H1 (cell line): ENCODE results near the gene ATP5F1C. TPM values are rescaled to one million over a fixed set of nuclear protein-coding genes. Genes with fewer than 3 reads are reported as not detected.
A peak's percentile ranks its signal among the peaks of the same experiment; 100 is the strongest.

Source experiments
- CTCF ChIA-PET: fragments of 300-600 bp; sonication (Branson Sonifier 250); formaldehyde crosslinking; loops from one replicate; lab custom pipeline; 2021; ENCODE audit not compliant: partially characterized antibody; lab: Charles Lee
- POLR2A ChIA-PET: fragments of 300-600 bp; sonication (Branson Sonifier 250); formaldehyde crosslinking; loops from one replicate; lab custom pipeline; 2021; ENCODE audit warnings: inconsistent platforms; ENCODE audit not compliant: partially characterized antibody; lab: Charles Lee
- DNase-seq, 2 experiments: peaks; one replicate each; pipeline versions ENCODE4 v3.0.0 to v3.0.0-alpha.2; 2010 to 2022; ENCODE audit warnings: low spot score in 2 of 2, low read depth in 1 of 2, mixed read lengths in 1 of 2
- FAIRE-seq: peaks from 2 replicates; lab custom pipeline; 2011; peaks lifted over from hg19 to GRCh38; lab: Jason Lieb, UNC
- H2AFZ ChIP-seq: 2 replicates; pipeline ENCODE4 v1.8.1; 2012; ENCODE audit warnings: low read length, inconsistent platforms
- H2AK5ac ChIP-seq: 2 replicates; pipeline ENCODE4 v1.6.1; 2013; ENCODE audit warnings: low read depth, low read length
- H2BK120ac ChIP-seq: replicated peaks from 2 replicates; pipeline ENCODE3; 2013; ENCODE audit warnings: low read depth, low read length, inconsistent platforms
- H2BK12ac ChIP-seq: 2 replicates; pipeline ENCODE4 v1.6.1; 2013; ENCODE audit warnings: low read depth, low read length
- H2BK15ac ChIP-seq: 2 replicates; pipeline ENCODE4 v1.6.1; 2013; ENCODE audit warnings: low read length
- H2BK20ac ChIP-seq: 2 replicates; pipeline ENCODE4 v1.6.1; 2013; ENCODE audit warnings: low read length
- H2BK5ac ChIP-seq: 2 replicates; pipeline ENCODE4 v1.6.1; 2013; ENCODE audit warnings: low read depth, low read length
- H3K14ac ChIP-seq: 2 replicates; pipeline ENCODE4 v1.6.1; 2013; ENCODE audit warnings: inconsistent platforms; ENCODE audit not compliant: insufficient read length
- H3K18ac ChIP-seq: 2 replicates; pipeline ENCODE4 v1.6.1; 2013; ENCODE audit warnings: low read length; ENCODE audit errors: extremely low read depth
- H3K23ac ChIP-seq: 2 replicates; pipeline ENCODE4 v1.6.1; 2013; ENCODE audit warnings: inconsistent platforms; ENCODE audit not compliant: insufficient read length
- H3K23me2 ChIP-seq: 2 replicates; pipeline ENCODE4 v1.6.1; 2013; ENCODE audit warnings: low read depth, low read length
- H3K27ac ChIP-seq: 2 replicates; pipeline ENCODE4 v1.6.1; 2011; ENCODE audit warnings: low read depth, low read length, inconsistent platforms
- H3K27me3 ChIP-seq, 4 experiments: replicated peaks in 1 of 4; 1 replicate in 1 of 4; 2 replicates in 3 of 4; pipeline versions ENCODE4 v1.6.1 to v1.8.1; 2011 to 2013; ENCODE audit warnings: low read length in 3 of 4, mild to moderate bottlenecking in 3 of 4, inconsistent platforms in 2 of 4, mixed read lengths in 2 of 4, moderate library complexity in 1 of 4; ENCODE audit not compliant: control insufficient read depth in 3 of 4, insufficient read depth in 3 of 4; ENCODE audit errors: extremely low read depth in 1 of 4
- H3K36me3 ChIP-seq, 4 experiments: 2 replicates each; pipeline versions ENCODE4 v1.6.1 to v1.8.1; 2011 to 2013; ENCODE audit warnings: mild to moderate bottlenecking in 4 of 4, low read length in 3 of 4, moderate library complexity in 2 of 4, control low read depth in 1 of 4, inconsistent platforms in 1 of 4; ENCODE audit not compliant: insufficient read depth in 4 of 4, control insufficient read depth in 2 of 4
- H3K4ac ChIP-seq: replicated peaks from 2 replicates; pipeline ENCODE3; 2013; ENCODE audit warnings: low read length, low read depth, mixed read lengths, inconsistent platforms; ENCODE audit not compliant: insufficient read length
- H3K4me1 ChIP-seq, 4 experiments: replicated peaks in 1 of 4; 1 replicate in 1 of 4; 2 replicates in 3 of 4; pipeline versions ENCODE4 v1.6.1 to v1.8.1; 2011 to 2013; ENCODE audit warnings: low read length in 3 of 4, inconsistent platforms in 2 of 4, mixed read lengths in 1 of 4; ENCODE audit not compliant: insufficient read depth in 4 of 4, control insufficient read depth in 3 of 4
- H3K4me2 ChIP-seq, 2 experiments: 2 replicates each; pipeline versions ENCODE4 v1.6.1 to v1.8.1; 2011 to 2013; ENCODE audit warnings: low read depth in 2 of 2, low read length in 2 of 2, control low read depth in 1 of 2, inconsistent platforms in 1 of 2, mild to moderate bottlenecking in 1 of 2; ENCODE audit not compliant: insufficient read depth in 1 of 2
- H3K4me3 ChIP-seq, 4 experiments: fragments of 200-600, 300-600 bp in 1 of 4; sonication (generic), shearing (Covaris generic), sonication (Bioruptor Twin) in 1 of 4; 2 replicates each; pipeline versions ENCODE4 v1.5.1 to v1.8.1; 2011 to 2016; ENCODE audit warnings: low read length in 4 of 4, low read depth in 3 of 4, control low read depth in 2 of 4, inconsistent platforms in 2 of 4, mild to moderate bottlenecking in 2 of 4, mixed read lengths in 1 of 4, moderate library complexity in 1 of 4; ENCODE audit not compliant: insufficient read depth in 2 of 4; ENCODE audit errors: extremely low read depth in 1 of 4
- H3K56ac ChIP-seq: replicated peaks from 2 replicates; pipeline ENCODE3; 2013; ENCODE audit warnings: low read depth, mild to moderate bottlenecking, mixed read lengths, low read length, inconsistent platforms; ENCODE audit not compliant: insufficient read length
- H3K79me1 ChIP-seq: 2 replicates; pipeline ENCODE4 v1.6.1; 2013; ENCODE audit warnings: low read depth, low read length, control low read depth
- H3K79me2 ChIP-seq, 2 experiments: 2 replicates each; pipeline versions ENCODE4 v1.6.1 to v1.8.1; 2012 to 2013; ENCODE audit warnings: low read length in 2 of 2, mild to moderate bottlenecking in 2 of 2, inconsistent platforms in 1 of 2; ENCODE audit not compliant: insufficient read depth in 2 of 2, control insufficient read depth in 1 of 2
- H3K9ac ChIP-seq, 4 experiments: replicated peaks in 1 of 4; 1 replicate in 1 of 4; 2 replicates in 3 of 4; pipeline versions ENCODE4 v1.6.1 to v1.8.1; 2011 to 2013; ENCODE audit warnings: low read depth in 3 of 4, low read length in 3 of 4, control low read depth in 2 of 4, mild to moderate bottlenecking in 2 of 4, moderate library complexity in 2 of 4, inconsistent platforms in 1 of 4; ENCODE audit errors: extremely low read depth in 1 of 4
- H3K9me3 ChIP-seq, 2 experiments: 2 replicates each; pipeline versions ENCODE4 v1.6.1 to v1.8.1; 2012 to 2013; ENCODE audit warnings: mild to moderate bottlenecking in 2 of 2, moderate library complexity in 2 of 2, control low read depth in 1 of 2, inconsistent platforms in 1 of 2, low read depth in 1 of 2, low read length in 1 of 2, mixed read lengths in 1 of 2; ENCODE audit not compliant: insufficient read depth in 2 of 2
- H4K20me1 ChIP-seq, 2 experiments: replicated peaks in 1 of 2; 2 replicates each; pipeline versions ENCODE3 to v1.8.1; 2011 to 2013; ENCODE audit warnings: inconsistent platforms in 2 of 2, low read length in 2 of 2, mild to moderate bottlenecking in 1 of 2; ENCODE audit not compliant: insufficient read depth in 2 of 2, control insufficient read depth in 1 of 2
- H4K5ac ChIP-seq: 2 replicates; pipeline ENCODE4 v1.6.1; 2013; ENCODE audit warnings: low read length, low read depth, mixed read lengths, inconsistent platforms; ENCODE audit not compliant: insufficient read length
- H4K8ac ChIP-seq: 2 replicates; pipeline ENCODE4 v1.8.0; 2013; ENCODE audit warnings: mild to moderate bottlenecking, moderate library complexity, low read length, inconsistent platforms; ENCODE audit not compliant: insufficient read depth; ENCODE audit errors: extremely low read depth
- H4K91ac ChIP-seq: replicated peaks from 2 replicates; pipeline ENCODE3; 2013; ENCODE audit warnings: low read length, mixed read lengths, inconsistent platforms; ENCODE audit not compliant: insufficient read length
- BCL11A ChIP-seq, 2 experiments: IDR thresholded peaks; one replicate each; pipeline ENCODE4 v1.6.1; 2011; ENCODE audit warnings: low read depth in 2 of 2, low read length in 2 of 2, mild to moderate bottlenecking in 2 of 2
- BRCA1 ChIP-seq: IDR thresholded peaks from 2 replicates; pipeline ENCODE4 v1.6.1; 2012; ENCODE audit warnings: low read depth, low read length, improper control_type of control experiment
- CHD1 ChIP-seq: IDR thresholded peaks from 2 replicates; pipeline ENCODE4 v1.6.1; 2012; ENCODE audit warnings: low read depth, low read length, improper control_type of control experiment
- KDM1A ChIP-seq: fragments of 200-600, 300-600 bp; sonication (generic); IDR thresholded peaks from 2 replicates; pipeline ENCODE4 v1.7.1; 2016; ENCODE audit warnings: mild to moderate bottlenecking, low read length, borderline replicate concordance
- RAD21 ChIP-seq, 2 experiments: IDR thresholded peaks in 1 of 2; conservative IDR thresholded peaks in 1 of 2; 2 replicates each; pipeline ENCODE4 v1.6.1; 2011; ENCODE audit warnings: low read depth in 2 of 2, low read length in 2 of 2, improper control_type of control experiment in 1 of 2, inconsistent platforms in 1 of 2, mild to moderate bottlenecking in 1 of 2, moderate library complexity in 1 of 2
- RNF2 ChIP-seq: fragments of 200-900, 300-1000 bp; sonication (generic); IDR thresholded peaks from 2 replicates; pipeline ENCODE4 v1.7.1; 2016; ENCODE audit warnings: borderline replicate concordance, low read depth, mild to moderate bottlenecking, antibody characterized with exemption, low read length; ENCODE audit not compliant: poor library complexity, severe bottlenecking; ENCODE audit errors: missing control alignments
- RXRA ChIP-seq: IDR thresholded peaks from 2 replicates; pipeline ENCODE4 v1.6.1; 2011; ENCODE audit warnings: low read depth, mild to moderate bottlenecking, low read length, moderate library complexity; ENCODE audit not compliant: insufficient read depth
- SAP30 ChIP-seq: fragments of 300-600 bp; sonication (generic); IDR thresholded peaks from 2 replicates; pipeline ENCODE4 v1.7.1; 2012; ENCODE audit warnings: low read length, moderate library complexity, mild to moderate bottlenecking, inconsistent platforms; ENCODE audit not compliant: insufficient read depth, insufficient replicate concordance
- TAF1 ChIP-seq: IDR thresholded peaks from 2 replicates; pipeline ENCODE4 v1.6.1; 2011; ENCODE audit warnings: mild to moderate bottlenecking, low read depth, low read length
- WGBS, 2 experiments: shearing (Covaris generic) in 1 of 2; methylation state at CpG; one replicate each; pipeline versions ENCODE4 v1.1.6 to v1.1.7; 2013 to 2015; ENCODE audit warnings: low lambda C conversion rate in 2 of 2, mixed read lengths in 2 of 2, inconsistent platforms in 1 of 2, low coverage in 1 of 2, missing lambda C conversion rate in 1 of 2; ENCODE audit not compliant: insufficient replicate concordance in 2 of 2, insufficient coverage in 1 of 2, insufficient read length in 1 of 2; ENCODE audit errors: extremely low coverage in 1 of 2, missing lambda C conversion rate in 1 of 2; 5-methylcytosine and 5-hydroxymethylcytosine counted together
- polyA plus RNA-seq, 7 experiments: library from polyadenylated mRNA; depleted of rRNA in 3 of 7; stranded (reverse) in 5 of 7; unstranded in 2 of 7; fragments of >200 nt in 5 of 7; fragments of 200-250 nt in 2 of 7; gene quantifications; 1 replicate in 5 of 7; 2 replicates in 1 of 7; 4 replicates in 1 of 7; pipeline versions ENCODE4 v1.2.1 to v1.2.3, GENCODE V29; 2011 to 2013; ENCODE audit warnings: missing spikeins in 2 of 7, mixed read lengths in 2 of 7
- total RNA-seq: library from RNA; stranded (reverse); fragmentation: NEBNext Ultra II Directional; extraction: Animal tissue kit (Norgen Biotek cat#: 25700); gene quantifications from 2 replicates; pipeline ENCODE4 v1.2.1, GENCODE V29; 2021
- TF ChIP-seq, protein P1 (sequence below): IDR thresholded peaks from 2 replicates; pipeline ENCODE4 v1.6.1; 2012; ENCODE audit warnings: low read length, inconsistent platforms

The ATP5F1C gene
- total and polyA plus RNA-seq, 2 of the 8 experiments (the other 6 are each of a cell fraction or from before 2014, with no cell fraction given) = 221 to 265 TPM

DNA sequence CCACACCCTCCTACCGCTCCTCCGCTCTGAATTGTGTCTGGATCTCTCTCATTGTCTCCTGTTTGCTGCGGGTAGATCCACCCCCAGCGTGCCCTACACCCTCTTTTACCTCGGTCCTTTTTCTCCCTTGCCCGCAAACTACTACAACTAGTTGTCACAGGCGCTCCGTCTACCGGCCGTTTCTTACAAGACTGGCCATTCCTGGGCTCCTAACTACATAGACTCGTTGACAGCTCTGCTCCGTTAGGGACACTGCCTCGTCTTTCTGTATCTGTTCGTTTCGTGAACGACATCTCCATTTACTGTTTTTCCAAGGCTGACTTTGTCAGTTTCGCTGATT, 31.1 kb downstream of the ATP5F1C start:
- H3K27ac ChIP-seq = no peak overlapping the region
- peak overlapping the region; percentile 74 to 100 (median 100) for H3K4me3 ChIP-seq
- H3K23ac ChIP-seq = no peak overlapping the region
- WGBS, 2 experiments = 5% methylated on average over 17 of the region's 17 CpGs; no CpG with 5 or more reads in 1 of the 2 experiments
- H3K27me3 ChIP-seq = no peaks in the 10 kb centered on the region
- H3K4me1 ChIP-seq = peaks cover 0 to 7% (median 2%) of the 10 kb centered on the region in 4 experiments; a peak in 3 of 7 replicates
- H2BK120ac ChIP-seq = no peak overlapping the region
- no peak overlapping the region for H3K56ac ChIP-seq
- no peak overlapping the region for H4K8ac ChIP-seq
- peak overlapping the region; percentile 92 to 93 (median 92) for H3K9ac ChIP-seq
- H2BK5ac ChIP-seq = no peak overlapping the region
- H4K91ac ChIP-seq = no peak overlapping the region
- 0 out of 2 replicates have a peak overlapping the region, but pooled peaks have one; percentile 88 for H2AFZ ChIP-seq
- no peak overlapping the region for H2BK20ac ChIP-seq
- ChIA-PET CTCF (interaction anchor here (0.6 to 0.9 kb wide), 4 partner anchors 9 to 1421 kb away, joined by 3 read pairs; no protein-coding TSS in a partner anchor), POLR2A (interaction anchor here (1.3 to 3.5 kb wide), 5 partner anchors 8 to 38 kb away, joined by 3 to 28 read pairs (median 5); partner anchors contain the start of genes ATP5F1C and KIN)
- H4K5ac ChIP-seq = no peak overlapping the region
- H2AK5ac ChIP-seq = no peak overlapping the region
- peak overlapping the region; percentile 81 to 99 for H3K4me2 ChIP-seq
- H3K9me3 ChIP-seq = no peaks in the 10 kb centered on the region; a peak in 1 of 4 replicates
- peaks cover 0 to under 1% (median 0%) of the 10 kb centered on the region in 4 experiments; a peak in 1 of 8 replicates for H3K36me3 ChIP-seq
- H3K79me2 ChIP-seq = peaks cover 3 to 23% of the 10 kb centered on the region in 2 experiments
- H2BK12ac ChIP-seq = no peak overlapping the region
- H2BK15ac ChIP-seq = no peak overlapping the region
- peaks cover 8% of the 10 kb centered on the region for H3K79me1 ChIP-seq
- H3K14ac ChIP-seq = no peak overlapping the region
- no peak overlapping the region for H3K18ac ChIP-seq
- H3K4ac ChIP-seq = no peak overlapping the region
- FAIRE-seq (no peak), DNase-seq (peak in 1 of 2 experiments; percentile 50)
- H4K20me1 ChIP-seq = peaks cover 0 to 10% of the 10 kb centered on the region in 2 experiments
- peaks cover 16% of the 10 kb centered on the region for H3K23me2 ChIP-seq
- TF ChIP-seq KDM1A (no peak), RAD21 (IDR thresholded peaks at IDR 0.05 in 1 of 2, conservative IDR thresholded peaks at IDR 0.05 in 1 of 2; ENCODE audit: low read depth in 2 of 2, low read length in 2 of 2) (no peak; a peak in 1 of 4 replicates), BRCA1 (no peak), RNF2 (no peak), CHD1 (no peak), TAF1 (no peak), BCL11A (IDR thresholded peaks at IDR 0.05; ENCODE audit: low read depth in 2 of 2, low read length in 2 of 2) (no peak), SAP30 (peak; percentile 74), RXRA (no peak)
- TF ChIP-seq, protein P1, sequence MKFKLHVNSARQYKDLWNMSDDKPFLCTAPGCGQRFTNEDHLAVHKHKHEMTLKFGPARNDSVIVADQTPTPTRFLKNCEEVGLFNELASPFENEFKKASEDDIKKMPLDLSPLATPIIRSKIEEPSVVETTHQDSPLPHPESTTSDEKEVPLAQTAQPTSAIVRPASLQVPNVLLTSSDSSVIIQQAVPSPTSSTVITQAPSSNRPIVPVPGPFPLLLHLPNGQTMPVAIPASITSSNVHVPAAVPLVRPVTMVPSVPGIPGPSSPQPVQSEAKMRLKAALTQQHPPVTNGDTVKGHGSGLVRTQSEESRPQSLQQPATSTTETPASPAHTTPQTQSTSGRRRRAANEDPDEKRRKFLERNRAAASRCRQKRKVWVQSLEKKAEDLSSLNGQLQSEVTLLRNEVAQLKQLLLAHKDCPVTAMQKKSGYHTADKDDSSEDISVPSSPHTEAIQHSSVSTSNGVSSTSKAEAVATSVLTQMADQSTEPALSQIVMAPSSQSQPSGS = no peak
